ENCODE measurements around the gene GSE1.

The GSE1 gene
- 57.8 to 69.7 reads per million in 2 donors for total RNA-seq

- DNase-seq, result peak; percentile 62
Measured at GRCh38 chr16:85612801-85613603, at the start of gene GSE1. TSS of gene GSE1 (plus strand) at chr16:85613322. CDS start at chr16:85613392, 70 bp downstream.

GRCh38 chr16:85563515-85564276 lies 49.4 kb upstream of the GSE1 start:
- no peak for DNase-seq

- DNase-seq, result no peak
Measured at GRCh38 chr16:85564277-85565051, 48.7 kb upstream of the GSE1 start.

DNA sequence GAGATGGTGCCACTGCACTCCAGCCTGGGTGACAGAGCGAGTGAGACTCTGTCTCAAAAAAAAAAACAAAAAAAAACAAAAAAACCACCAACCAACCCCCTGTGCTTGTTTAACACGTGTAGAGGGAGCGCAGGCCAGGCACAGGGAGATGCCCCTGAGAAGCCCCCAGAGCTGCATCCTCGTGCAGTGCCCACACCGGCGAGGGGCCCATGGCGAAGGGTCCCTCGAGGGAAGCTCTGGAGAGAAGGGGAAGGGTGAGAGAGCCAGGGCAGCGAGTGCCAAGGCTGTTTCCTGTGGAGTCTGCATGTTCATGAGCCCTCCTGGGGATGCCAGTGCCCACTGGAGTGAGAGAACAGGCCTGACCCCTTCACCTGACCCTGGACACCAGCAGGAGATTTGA lies 47.8 kb upstream of the GSE1 start:
- no peak for DNase-seq

- DNase-seq, result no peak
Measured at GRCh38 chr16:85565801-85566526, 47.2 kb upstream of the GSE1 start.

DNA sequence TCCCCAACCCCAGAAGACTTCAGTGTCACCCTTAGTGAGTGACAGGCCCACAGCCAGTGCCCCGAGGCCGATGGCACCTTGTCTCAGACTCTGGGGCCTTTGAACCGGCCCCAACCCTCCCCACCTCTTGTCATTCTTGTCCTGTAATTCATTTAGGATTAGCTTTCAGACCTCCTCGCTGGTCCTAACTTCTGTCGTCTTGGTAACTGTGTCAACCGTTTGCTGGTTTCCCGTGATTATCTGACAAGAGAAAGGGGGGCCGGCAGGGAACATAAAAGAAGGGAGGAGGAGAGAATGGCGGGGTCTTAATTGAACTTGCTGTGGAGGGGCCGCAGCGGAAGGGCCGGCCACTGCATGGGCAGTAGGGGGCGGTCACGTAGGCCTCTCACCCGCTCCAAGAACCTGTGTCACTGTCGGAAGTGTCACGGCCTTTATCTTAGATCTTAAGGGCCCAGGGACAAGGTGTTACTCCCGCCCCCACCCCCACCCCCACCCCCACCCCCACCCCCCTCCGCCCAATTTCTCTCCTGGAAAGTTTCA lies 46.5 kb upstream of the GSE1 start:
- no peak for DNase-seq

GRCh38 chr16:85567101-85567866 lies 45.8 kb upstream of the GSE1 start:
- no peak for DNase-seq

DNA sequence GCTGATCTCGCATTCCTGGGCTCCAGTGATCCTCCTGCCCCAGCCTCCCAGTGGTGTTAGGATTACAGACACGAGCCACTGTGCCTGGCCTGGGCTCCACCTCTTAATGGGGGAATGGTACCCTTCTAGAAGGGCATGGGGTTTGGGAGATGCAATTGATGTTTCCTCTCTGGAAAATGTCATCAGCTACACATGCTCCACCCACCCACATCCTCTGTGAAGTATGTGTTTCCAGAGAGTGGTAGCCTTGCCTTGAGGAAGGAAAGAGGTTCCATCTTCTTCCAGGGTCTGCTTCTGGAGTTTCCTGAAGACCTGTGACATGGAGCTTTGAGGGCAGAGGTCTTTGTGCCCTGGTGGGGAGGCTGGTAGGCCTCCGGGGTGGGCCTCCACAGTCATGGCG lies 45.2 kb upstream of the GSE1 start:
- DNase-seq, result no peak

- DNase-seq, result no peak
Measured at GRCh38 chr16:85568519-85568918, 44.6 kb upstream of the GSE1 start.

DNA sequence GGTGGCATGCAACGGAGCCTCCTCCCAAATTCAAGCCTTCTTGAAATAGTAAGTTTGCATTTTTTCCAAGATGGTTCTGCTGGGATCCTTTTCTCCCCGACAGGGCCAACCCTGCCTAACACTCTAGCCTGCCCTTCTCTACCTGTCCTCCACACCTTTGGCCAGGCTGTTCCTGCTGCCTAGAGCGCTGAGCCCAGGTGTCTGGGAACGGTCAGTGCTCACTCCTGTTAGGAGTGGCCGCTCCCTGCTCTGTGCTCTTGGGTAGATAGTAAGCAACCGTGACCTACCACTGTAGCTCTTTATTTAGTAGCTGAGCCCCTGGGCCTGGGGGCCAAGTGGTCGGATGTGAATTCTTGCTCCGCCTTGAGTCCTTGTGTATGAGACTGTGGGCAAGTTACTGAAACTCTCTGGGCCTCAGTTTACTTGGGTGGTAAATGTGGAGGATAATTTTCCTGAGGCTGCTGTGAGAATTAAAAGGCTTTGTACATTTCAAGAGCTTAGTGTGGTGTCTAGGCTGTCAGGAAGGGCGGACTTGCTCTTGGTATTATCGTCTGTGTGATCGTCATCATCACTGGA lies 44.0 kb upstream of the GSE1 start:
- DNase-seq, result no peak

DNA sequence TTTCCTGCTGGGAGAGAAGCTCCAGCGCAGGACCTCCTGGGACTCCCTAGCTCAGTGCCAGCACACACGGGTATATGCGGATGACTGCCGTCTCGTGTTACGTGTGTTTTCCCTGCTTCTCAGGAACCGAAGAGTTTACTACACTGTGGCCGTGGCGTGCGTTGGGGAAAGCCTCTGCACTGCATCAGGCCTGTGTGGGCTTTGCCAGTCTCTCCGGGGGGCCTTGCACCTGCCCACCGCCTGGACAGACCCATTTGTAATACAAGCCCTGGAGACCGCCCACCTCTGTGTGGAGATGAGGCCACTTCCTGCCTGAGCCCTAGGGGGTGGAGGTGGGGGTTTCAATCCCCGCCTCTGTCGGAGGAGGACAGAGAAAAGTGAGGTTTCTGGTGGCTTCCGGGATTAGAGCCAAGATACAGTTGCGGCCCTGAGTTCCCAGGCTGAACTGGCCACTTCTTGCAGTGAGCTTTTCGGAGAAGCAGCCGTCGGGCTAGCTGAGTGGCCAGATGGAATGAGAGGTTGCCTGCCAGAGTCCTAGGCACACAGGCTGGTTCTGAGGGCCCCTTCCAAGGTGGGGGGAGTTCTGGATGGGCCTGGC lies 43.4 kb upstream of the GSE1 start:
- DNase-seq, result no peak

DNA sequence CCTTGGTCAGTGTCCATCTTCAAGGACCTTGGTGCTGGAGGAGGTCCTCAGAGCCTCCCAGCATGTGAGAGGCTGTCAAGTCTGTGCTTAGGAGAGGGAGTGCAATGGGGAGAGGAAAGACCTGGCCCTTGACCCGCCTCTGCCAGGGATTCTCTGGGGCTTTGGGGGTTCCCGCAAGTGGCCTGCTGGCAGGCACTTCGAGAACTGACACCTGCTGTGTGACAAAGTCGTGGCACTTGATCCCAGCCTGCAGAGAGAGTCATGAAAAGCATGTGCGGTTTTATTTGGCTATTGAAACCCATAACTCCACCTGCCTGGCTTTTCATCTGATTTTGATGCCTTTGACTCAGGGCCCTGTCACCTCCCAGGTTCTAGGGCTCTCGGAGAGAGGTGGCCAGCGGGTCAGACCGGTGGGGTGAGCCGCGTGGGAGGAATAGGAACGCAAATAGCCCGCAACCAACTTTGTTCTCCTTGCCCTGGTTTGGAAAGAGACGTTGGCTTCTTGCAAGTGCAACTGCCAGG lies 42.8 kb upstream of the GSE1 start:
- DNase-seq, result no peak

- DNase-seq, result peak; percentile 27
Measured at GRCh38 chr16:85570735-85571562, 42.2 kb upstream of the GSE1 start.

- DNase-seq, result no peak
Measured at GRCh38 chr16:85571563-85571812, 41.6 kb upstream of the GSE1 start.

GRCh38 chr16:85571813-85572619 lies 41.1 kb upstream of the GSE1 start:
- DNase-seq, result no peak

GRCh38 chr16:85573045-85573695 lies 40.0 kb upstream of the GSE1 start:
- no peak for DNase-seq

- no peak for DNase-seq
Measured at GRCh38 chr16:85573696-85574641, 39.2 kb upstream of the GSE1 start.
